Umbilical cord (tissue), 2 donors: ENCODE data around the gene ERICH4. TPM values are rescaled to one million over a fixed set of nuclear protein-coding genes. Genes with fewer than 3 reads are reported as not detected.
"Not testable (repeated sequence)": the region's sequence is repeated elsewhere in the genome, so short reads cannot be mapped to it uniquely, and the experiment has no call there.

Source experiments
- DNase-seq: peaks from one replicate; pipeline ENCODE4 v3.0.0-alpha.2; 2015; ENCODE audit warnings: low spot score
- total RNA-seq: library from RNA; depleted of rRNA; stranded (reverse); fragments of >200 nt; gene quantifications from one replicate; pipeline ENCODE4 v1.2.3, GENCODE V29; 2014; ENCODE audit warnings: low replicate concordance; ENCODE audit not compliant: insufficient read depth

Gene ERICH4
- total RNA-seq, 1 donor from 2014 or later = not detected

GRCh38 chr19:41478171-41478570, 35.2 kb downstream of the ERICH4 start:
- DNase-seq = no peak

- peak; percentile 22 for DNase-seq
Observed at GRCh38 chr19:41478875-41479756, 36.2 kb downstream of the ERICH4 start.

GRCh38 chr19:41479757-41480191, 36.8 kb downstream of the ERICH4 start:
- DNase-seq = peak; percentile 25

GRCh38 chr19:41480336-41480735, 37.4 kb downstream of the ERICH4 start:
- no peak for DNase-seq

GRCh38 chr19:41484822-41485221, 41.9 kb downstream of the ERICH4 start:
- no peak for DNase-seq

- not testable (repeated sequence) for DNase-seq
Observed at GRCh38 chr19:41486953-41487352, 44.0 kb downstream of the ERICH4 start.

GRCh38 chr19:41492843-41493242, 49.9 kb downstream of the ERICH4 start:
- DNase-seq = no peak

Other genes with a start within 250 kb of the ERICH4 start
- 1.2 TPM for gene CYP2S1, start 249.9 kb upstream of the ERICH4 start, total RNA-seq
- 104 TPM for gene AXL, start 223.9 kb upstream of the ERICH4 start, total RNA-seq
- gene HNRNPUL1, start 178.8 kb upstream of the ERICH4 start, total RNA-seq = 56.8 TPM
- 5.1 TPM for gene CCDC97, start 133.0 kb upstream of the ERICH4 start, total RNA-seq
- 13.2 TPM for gene TGFB1, start 89.2 kb upstream of the ERICH4 start, total RNA-seq
- gene B9D2, start 79.0 kb upstream of the ERICH4 start, total RNA-seq = 2.2 TPM
- 32.0 TPM for gene TMEM91, start 66.6 kb upstream of the ERICH4 start, total RNA-seq
- gene EXOSC5, start 45.8 kb upstream of the ERICH4 start, total RNA-seq = 15.9 TPM
- 31.1 TPM for gene BCKDHA, start 45.3 kb upstream of the ERICH4 start, total RNA-seq
- gene B3GNT8, start 15.8 kb upstream of the ERICH4 start, total RNA-seq = not detected
- gene DMAC2, start 3.2 kb upstream of the ERICH4 start, total RNA-seq = 20.9 TPM
- not detected for gene CEACAM21, start 133.0 kb downstream of the ERICH4 start, total RNA-seq
- not detected for gene CEACAM4, start 183.9 kb downstream of the ERICH4 start, total RNA-seq
- gene CEACAM7, start 245.1 kb downstream of the ERICH4 start, total RNA-seq = 3.6 TPM